Fibroblast of villous mesenchyme (primary cell): ENCODE measurements around the gene KATNB1. TPM values are rescaled to one million over a fixed set of nuclear protein-coding genes. Genes with fewer than 3 reads are reported as not detected.
"Not testable (repeated sequence)": the region's sequence is repeated elsewhere in the genome, so short reads cannot be mapped to it uniquely, and the experiment has no call there.

Experiments
- DNase-seq: peaks from one replicate; pipeline ENCODE4 v3.0.0-alpha.2; 2010; ENCODE audit warnings: low read depth
- H3K4me3 ChIP-seq: 2 replicates; pipeline ENCODE4 v1.5.1; 2011; ENCODE audit warnings: low read depth, mild to moderate bottlenecking, low read length
- total RNA-seq: library from RNA; depleted of rRNA; stranded (reverse); fragments of >200 nt; gene quantifications from 2 replicates; pipeline ENCODE4 v1.2.3, GENCODE V29; 2012
- TF ChIP-seq, protein P1 (sequence below): IDR thresholded peaks from 2 replicates; pipeline ENCODE4 v1.5.1; 2012; ENCODE audit warnings: low read depth, mild to moderate bottlenecking, low read length; ENCODE audit not compliant: insufficient read depth

Gene KATNB1
- total RNA-seq, 1 donor, result 23.3 TPM

DNA sequence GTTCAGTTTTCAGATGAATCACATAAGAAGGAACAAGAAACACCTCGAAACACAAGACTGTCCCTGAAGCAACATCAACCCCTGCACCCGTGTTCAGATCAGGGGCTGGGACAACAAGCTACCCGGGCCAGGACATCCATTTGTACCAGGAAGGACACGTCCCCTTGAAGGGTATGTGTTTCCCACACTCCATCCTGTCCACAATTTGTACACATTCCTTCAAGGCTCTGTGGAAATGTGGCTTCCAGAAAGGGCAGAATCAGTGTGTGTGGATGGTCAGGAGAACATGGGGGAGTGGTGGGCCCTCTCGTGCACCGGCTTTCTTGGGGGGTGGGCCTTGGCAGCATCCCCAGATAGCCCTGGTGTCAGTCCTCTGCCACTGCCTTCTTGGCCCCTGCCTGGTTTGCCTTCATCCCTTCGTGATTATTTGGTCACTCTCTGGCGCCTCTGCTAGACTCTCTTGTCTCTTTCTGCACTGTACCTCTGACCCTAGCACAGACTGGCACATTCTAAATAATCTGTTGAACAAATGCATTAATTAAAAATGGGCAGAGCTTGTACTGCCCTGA is 56.4 kb downstream of the KATNB1 start:
- TF ChIP-seq, protein P1, sequence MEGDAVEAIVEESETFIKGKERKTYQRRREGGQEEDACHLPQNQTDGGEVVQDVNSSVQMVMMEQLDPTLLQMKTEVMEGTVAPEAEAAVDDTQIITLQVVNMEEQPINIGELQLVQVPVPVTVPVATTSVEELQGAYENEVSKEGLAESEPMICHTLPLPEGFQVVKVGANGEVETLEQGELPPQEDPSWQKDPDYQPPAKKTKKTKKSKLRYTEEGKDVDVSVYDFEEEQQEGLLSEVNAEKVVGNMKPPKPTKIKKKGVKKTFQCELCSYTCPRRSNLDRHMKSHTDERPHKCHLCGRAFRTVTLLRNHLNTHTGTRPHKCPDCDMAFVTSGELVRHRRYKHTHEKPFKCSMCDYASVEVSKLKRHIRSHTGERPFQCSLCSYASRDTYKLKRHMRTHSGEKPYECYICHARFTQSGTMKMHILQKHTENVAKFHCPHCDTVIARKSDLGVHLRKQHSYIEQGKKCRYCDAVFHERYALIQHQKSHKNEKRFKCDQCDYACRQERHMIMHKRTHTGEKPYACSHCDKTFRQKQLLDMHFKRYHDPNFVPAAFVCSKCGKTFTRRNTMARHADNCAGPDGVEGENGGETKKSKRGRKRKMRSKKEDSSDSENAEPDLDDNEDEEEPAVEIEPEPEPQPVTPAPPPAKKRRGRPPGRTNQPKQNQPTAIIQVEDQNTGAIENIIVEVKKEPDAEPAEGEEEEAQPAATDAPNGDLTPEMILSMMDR, result no peak
- no peak for DNase-seq
- H3K4me3 ChIP-seq, result no peak overlapping the region

DNA sequence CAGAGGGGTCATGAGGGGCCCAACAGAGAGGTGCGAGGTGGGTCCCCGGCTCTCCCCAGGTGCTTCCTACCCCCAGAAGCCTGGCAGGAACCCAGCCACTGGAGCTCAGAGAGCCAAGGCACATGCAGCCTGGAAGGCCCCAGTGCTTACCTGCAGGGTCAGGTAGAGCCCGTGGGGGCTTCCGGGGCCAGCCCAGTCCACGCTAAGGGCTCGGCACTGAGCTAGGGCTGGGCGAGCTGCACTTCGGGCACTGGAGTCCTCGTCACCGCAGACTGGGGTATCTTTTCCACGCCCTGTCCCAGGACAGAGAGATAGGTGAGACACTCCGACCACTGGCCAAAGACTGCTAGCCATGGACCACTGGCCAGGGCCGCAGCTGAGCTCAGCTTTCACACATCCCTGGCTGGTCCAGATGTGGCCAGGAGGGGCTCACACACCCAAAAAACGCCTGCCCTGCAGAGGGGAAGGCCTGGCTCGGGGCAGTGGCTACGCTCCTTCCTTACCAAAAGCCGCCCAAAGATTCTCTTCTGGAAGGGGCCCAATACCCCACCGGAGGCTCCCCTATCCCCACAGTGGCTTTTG is 59.4 kb downstream of the KATNB1 start:
- H3K4me3 ChIP-seq, result no peak overlapping the region
- DNase-seq, result no peak
- TF ChIP-seq, protein P1, result no peak

DNA sequence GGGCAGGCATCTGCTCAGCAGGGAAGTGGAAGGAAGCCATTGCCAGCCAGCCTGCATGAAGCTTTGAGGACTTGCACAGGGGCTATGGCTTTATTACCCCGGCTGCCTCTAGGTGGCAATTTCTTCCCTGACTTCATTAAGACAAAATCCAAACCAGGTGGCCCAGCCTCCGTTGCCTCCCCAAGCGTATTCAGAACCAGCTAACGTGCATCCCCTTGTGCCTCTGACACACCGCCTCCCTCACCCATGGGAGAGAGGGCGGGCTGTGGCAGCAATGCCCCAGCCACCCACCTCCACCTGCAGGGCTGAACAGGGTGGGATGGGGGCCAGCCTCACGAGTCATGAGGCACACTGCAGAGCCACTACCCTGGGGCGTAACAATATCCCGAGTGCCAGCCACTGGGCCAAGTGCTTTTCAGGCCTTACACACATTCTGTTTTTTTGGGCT is 59.9 kb downstream of the KATNB1 start:
- peak; percentile 63 for DNase-seq
- TF ChIP-seq, protein P1, result peak; percentile 40
- no peak overlapping the region for H3K4me3 ChIP-seq

DNA sequence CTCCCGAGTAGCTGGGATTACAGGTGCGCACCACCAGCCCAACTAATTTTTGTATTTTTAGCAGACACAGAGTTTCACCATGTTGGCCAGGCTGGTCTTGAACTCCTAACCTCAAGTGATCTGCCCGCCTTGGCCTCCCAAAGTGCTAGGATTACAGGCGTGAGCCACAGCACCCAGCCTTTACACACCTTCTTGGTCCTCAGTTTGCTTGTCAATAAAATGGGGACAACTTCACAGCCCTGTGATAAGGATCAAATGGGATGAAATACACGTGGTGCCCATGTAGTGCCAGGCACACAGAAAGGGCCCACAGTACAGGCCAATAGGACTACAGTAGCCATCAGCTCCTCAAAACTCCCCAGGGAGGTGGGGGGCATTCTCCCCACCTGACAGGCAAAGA is 60.4 kb downstream of the KATNB1 start:
- not testable (repeated sequence) for H3K4me3 ChIP-seq, DNase-seq

DNA sequence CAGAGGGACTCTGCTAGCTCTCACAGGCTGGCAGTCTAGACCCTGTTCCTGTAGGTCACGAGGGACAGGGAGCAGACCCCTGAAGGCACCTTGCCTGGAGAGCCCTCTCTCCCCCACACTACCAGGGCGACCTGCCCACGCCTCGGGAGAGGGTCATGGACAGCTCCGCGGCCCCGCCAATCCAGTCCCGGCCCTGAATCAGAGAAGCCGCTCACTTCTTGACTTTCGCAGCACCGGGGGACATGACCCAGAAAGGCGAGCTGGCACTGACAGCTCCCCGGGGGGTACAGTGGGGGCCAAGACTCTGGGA is 61.6 kb downstream of the KATNB1 start:
- TF ChIP-seq, protein P1, result no peak
- DNase-seq, result no peak
- H3K4me3 ChIP-seq, result no peak overlapping the region

DNA sequence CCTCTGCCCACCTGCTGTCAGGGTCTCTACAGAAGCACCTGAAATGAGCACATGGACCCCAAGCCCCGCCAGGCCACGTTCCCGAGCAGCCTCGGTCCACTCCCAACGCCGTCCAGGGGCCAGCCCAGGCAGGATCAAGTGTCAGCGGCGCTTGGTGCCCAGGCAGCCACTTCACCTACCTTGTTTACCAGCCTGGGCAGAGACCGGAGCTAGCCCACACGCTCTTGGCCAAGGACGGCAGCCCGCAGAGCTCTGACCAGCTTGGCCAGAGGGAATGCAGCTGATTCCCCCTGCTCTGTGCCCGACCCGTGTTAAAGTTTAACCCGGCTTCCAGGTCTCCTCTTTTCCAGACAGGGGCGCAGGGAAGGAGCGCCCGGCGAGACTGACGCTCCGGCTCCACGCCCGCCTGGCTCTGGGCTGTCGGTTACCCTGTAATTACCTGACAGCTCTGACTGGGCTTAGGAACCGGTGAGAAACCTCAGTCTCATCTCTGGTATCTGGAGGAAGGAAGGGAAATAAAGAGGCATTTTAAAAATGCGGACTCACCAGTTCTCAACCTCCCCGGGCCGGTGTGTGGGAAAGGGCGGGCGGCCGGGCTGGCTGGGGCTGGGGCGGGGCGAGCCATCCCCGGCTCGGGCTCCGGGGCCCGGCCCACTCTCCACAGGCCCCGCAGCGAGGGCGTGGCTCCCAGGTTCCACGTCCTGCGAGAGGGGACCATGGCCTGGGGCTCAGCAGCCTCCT is 62.1 kb downstream of the KATNB1 start:
- DNase-seq, result no peak
- TF ChIP-seq, protein P1, result no peak
- no peak overlapping the region for H3K4me3 ChIP-seq

DNA sequence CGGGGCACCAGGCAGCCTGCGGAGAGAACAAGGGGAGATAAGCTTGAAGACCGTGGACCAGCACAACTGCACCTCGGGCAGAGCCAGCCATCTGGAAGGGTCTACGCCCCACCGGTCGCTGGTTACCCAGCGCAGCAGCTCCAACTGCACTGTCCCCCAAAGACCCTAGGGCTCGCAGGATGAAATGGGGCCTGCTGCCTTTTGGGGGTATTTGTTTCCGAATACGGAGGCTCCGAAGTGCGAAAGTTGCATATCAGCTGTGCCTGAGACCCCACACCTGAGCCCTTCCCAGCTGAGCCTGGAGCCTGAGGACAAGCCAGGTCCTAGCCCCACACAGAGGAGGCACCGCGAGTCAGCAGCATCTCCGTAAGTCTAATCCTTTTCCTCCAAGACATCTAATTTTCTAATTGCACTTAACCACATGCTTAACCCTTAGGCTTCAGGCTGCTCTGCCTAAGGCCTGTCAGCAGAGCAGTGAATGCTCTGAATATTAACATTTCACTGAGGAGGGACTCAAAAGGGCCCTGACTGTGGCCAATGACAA is 62.8 kb downstream of the KATNB1 start:
- DNase-seq, result no peak

More for the DNA sequence above, 62.8 kb downstream of the KATNB1 start:
- peak overlapping the region; percentile 6 for H3K4me3 ChIP-seq
- TF ChIP-seq, protein P1, result no peak
